Subcutaneous adipose tissue (tissue), 4 donors: Measurements from ENCODE around the gene PCGF5. TPM values are rescaled to one million over a fixed set of nuclear protein-coding genes. Genes with fewer than 3 reads are reported as not detected.

Experiments used
- total RNA-seq, 4 donors: library from RNA; depleted of rRNA; stranded (reverse); fragments of >200 nt; gene quantifications; one replicate each; pipeline ENCODE4 v1.1.0, GENCODE V29; 2016
- TF ChIP-seq, protein P1 (sequence below): fragments of 450-650 bp; IDR thresholded peaks from one replicate; pipeline ENCODE4 v1.5.1; 2016; ENCODE audit warnings: low read depth, mild to moderate bottlenecking, control low read depth, antibody characterized with exemption, moderate library complexity

PCGF5 gene
- total RNA-seq, 4 donors from 2014 or later = 36.2 to 69.0 (median 43.3) TPM

- TF ChIP-seq, protein P1, sequence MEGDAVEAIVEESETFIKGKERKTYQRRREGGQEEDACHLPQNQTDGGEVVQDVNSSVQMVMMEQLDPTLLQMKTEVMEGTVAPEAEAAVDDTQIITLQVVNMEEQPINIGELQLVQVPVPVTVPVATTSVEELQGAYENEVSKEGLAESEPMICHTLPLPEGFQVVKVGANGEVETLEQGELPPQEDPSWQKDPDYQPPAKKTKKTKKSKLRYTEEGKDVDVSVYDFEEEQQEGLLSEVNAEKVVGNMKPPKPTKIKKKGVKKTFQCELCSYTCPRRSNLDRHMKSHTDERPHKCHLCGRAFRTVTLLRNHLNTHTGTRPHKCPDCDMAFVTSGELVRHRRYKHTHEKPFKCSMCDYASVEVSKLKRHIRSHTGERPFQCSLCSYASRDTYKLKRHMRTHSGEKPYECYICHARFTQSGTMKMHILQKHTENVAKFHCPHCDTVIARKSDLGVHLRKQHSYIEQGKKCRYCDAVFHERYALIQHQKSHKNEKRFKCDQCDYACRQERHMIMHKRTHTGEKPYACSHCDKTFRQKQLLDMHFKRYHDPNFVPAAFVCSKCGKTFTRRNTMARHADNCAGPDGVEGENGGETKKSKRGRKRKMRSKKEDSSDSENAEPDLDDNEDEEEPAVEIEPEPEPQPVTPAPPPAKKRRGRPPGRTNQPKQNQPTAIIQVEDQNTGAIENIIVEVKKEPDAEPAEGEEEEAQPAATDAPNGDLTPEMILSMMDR = no peak
Observed at GRCh38 chr10:91200314-91201212, 19.9 kb upstream of the PCGF5 start.

- TF ChIP-seq, protein P1 = no peak
Observed at GRCh38 chr10:91201213-91201996, 19.1 kb upstream of the PCGF5 start.

DNA sequence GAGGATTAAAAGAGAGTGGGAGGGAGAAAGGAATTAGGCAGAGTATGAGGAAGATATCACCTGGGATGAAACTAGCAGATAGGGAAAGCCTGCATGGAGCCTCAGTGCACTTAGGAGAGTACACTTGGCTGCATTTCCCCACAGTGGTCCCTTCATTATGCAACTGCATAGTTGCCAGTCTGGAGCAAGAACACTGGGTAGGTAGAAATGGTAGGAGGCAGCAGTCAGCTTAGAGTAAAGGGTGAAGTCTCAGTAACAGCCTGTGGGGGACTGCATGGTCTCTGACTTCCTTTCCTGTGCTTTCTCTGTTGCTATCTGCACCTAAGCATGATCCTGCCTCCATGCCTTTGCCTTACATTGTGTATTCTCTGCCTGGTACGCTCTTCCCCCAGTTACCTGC is 14.0 kb upstream of the PCGF5 start:
- TF ChIP-seq, protein P1 = no peak

GRCh38 chr10:91206837-91207474 is 13.5 kb upstream of the PCGF5 start:
- TF ChIP-seq, protein P1 = no peak

DNA sequence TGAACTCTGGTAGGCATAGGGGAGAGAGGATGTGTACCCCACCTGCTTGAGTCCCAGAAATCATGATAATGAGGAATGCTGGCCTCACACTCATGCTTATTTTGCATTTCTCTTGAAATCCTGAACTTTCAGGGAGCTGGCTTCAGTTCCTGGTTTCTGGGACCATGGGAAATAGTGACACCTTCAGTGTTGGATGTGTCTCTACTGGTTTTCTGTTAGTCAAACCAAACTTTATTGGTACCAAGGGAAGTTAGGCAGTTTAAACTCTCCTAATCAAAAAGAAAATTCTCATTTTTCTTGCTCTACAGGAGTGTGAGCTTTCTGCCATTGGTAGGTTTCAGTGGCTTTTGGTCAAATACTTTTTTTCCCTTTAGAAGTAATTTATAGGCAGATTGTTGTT is 11.8 kb upstream of the PCGF5 start:
- TF ChIP-seq, protein P1 = no peak

GRCh38 chr10:91210014-91210413 is 10.4 kb upstream of the PCGF5 start:
- TF ChIP-seq, protein P1 = no peak

GRCh38 chr10:91210435-91210834 is 10.0 kb upstream of the PCGF5 start:
- TF ChIP-seq, protein P1 = no peak
